Ishikawa (cell line): ENCODE results near the gene SLC15A4.

Experiments
- CEBPB ChIP-seq: IDR thresholded peaks from 2 replicates; pipeline ENCODE4 v1.6.1; 2012
- CREB1 ChIP-seq: IDR thresholded peaks from 2 replicates; pipeline ENCODE4 v1.6.1; 2012; ENCODE audit warnings: low read depth
- EGR1 ChIP-seq: IDR thresholded peaks from 2 replicates; pipeline ENCODE4 v1.6.1; 2012
- EP300 ChIP-seq: IDR thresholded peaks from 2 replicates; pipeline ENCODE4 v1.6.1; 2012; ENCODE audit warnings: borderline replicate concordance
- FOXM1 ChIP-seq: IDR thresholded peaks from 2 replicates; pipeline ENCODE4 v1.6.1; 2012; ENCODE audit warnings: low read depth, borderline replicate concordance
- MAX ChIP-seq: IDR thresholded peaks from 2 replicates; pipeline ENCODE4 v1.6.1; 2012
- NFIC ChIP-seq: IDR thresholded peaks from 2 replicates; pipeline ENCODE4 v1.6.1; 2012
- RAD21 ChIP-seq: IDR thresholded peaks from 2 replicates; pipeline ENCODE4 v1.6.1; 2012; ENCODE audit warnings: low read depth
- REST ChIP-seq: IDR thresholded peaks from 2 replicates; pipeline ENCODE4 v1.6.1; 2012; ENCODE audit warnings: low read depth, mild to moderate bottlenecking
- TAF1 ChIP-seq: IDR thresholded peaks from 2 replicates; pipeline ENCODE4 v1.6.1; 2012; ENCODE audit warnings: low read depth, mild to moderate bottlenecking
- TCF12 ChIP-seq: IDR thresholded peaks from 2 replicates; pipeline ENCODE4 v1.6.1; 2012; ENCODE audit warnings: low read depth
- TEAD4 ChIP-seq: IDR thresholded peaks from 2 replicates; pipeline ENCODE4 v1.6.1; 2012
- YY1 ChIP-seq: IDR thresholded peaks from 2 replicates; pipeline ENCODE4 v1.6.1; 2012; ENCODE audit warnings: low read depth
- ZBTB7A ChIP-seq: IDR thresholded peaks from 2 replicates; pipeline ENCODE4 v1.6.1; 2012; ENCODE audit warnings: low read depth
- TF ChIP-seq, protein P1 (sequence below): IDR thresholded peaks from 2 replicates; pipeline ENCODE4 v1.6.1; 2012

SLC15A4 gene

DNA sequence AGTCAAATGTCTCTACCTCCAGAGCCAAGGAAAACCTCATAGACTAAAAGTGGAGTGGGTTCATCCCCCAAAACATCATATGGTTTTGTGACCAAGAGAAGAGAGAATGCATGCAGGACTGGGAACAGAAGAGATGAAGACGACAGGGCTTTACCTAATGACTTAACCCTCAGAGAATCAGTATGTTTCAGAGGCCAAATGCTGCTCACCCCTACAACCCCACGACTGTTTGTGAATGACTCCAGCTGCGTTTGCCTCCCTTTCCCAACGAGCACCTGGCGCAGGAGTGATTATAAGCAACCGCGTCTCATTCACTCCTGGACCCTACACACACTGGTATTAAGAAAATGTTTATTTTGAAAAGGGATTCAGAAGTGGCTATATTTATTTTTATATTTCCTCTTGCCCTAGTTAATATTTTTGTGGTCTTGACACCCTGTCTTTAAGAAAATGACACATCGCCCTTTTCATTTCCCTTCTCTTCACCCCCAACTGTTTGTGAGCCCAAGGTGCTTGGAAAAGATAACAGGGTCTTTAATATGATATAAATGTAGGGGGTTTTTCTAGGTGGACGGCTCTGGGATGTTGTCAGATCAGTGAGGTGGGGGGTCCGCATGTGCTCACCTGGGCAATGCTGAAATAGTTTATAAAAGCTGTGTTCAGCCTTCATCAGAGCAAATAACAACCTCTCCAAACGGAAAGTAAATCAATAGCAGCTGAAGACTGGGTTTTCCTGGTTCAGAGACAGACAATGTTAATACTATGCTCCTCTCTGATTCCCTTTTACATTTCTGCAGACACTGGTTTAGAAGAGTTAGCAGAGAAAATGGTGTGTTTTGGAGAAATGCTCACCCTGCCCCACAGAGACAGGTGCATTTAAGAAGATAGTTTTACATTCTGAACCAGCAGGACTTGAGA, 77.7 kb downstream of the SLC15A4 start:
- no peak for TF ChIP-seq REST
- TF ChIP-seq NFIC, result no peak
- TF ChIP-seq TAF1, result no peak
- TF ChIP-seq TCF12, result no peak
- TF ChIP-seq, protein P1, sequence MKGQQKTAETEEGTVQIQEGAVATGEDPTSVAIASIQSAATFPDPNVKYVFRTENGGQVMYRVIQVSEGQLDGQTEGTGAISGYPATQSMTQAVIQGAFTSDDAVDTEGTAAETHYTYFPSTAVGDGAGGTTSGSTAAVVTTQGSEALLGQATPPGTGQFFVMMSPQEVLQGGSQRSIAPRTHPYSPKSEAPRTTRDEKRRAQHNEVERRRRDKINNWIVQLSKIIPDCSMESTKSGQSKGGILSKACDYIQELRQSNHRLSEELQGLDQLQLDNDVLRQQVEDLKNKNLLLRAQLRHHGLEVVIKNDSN, result no peak
- TF ChIP-seq EP300, result no peak
- TF ChIP-seq TEAD4, result no peak
- no peak for TF ChIP-seq CREB1
- TF ChIP-seq MAX, result no peak
- TF ChIP-seq CEBPB, result no peak
- TF ChIP-seq ZBTB7A, result no peak
- TF ChIP-seq FOXM1, result no peak
- no peak for TF ChIP-seq RAD21
- TF ChIP-seq EGR1, result no peak
- no peak for TF ChIP-seq YY1

DNA sequence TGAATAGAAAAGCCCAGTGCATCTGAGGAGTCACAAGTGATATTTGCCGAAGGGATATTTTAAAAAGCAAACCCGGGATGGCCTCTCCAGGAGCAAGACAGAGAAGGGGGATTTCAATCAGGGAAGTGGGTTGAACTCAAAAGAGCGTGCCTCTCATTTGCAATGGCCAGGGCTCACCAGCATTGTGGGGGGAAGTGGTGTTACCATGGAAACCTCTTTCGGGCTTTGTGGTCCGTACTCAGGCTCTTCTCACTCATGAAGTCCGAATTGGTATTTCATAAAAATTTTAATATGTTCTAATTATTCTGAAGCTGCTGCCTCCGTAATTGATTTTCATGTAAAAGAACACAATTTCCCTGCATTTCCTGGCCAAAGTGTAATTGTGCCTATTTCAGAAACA, 79.8 kb downstream of the SLC15A4 start:
- TF ChIP-seq TCF12, result no peak
- no peak for TF ChIP-seq CEBPB
- TF ChIP-seq TAF1, result no peak
- no peak for TF ChIP-seq REST
- TF ChIP-seq EGR1, result no peak
- no peak for TF ChIP-seq FOXM1
- TF ChIP-seq NFIC, result no peak
- no peak for TF ChIP-seq CREB1
- TF ChIP-seq, protein P1, result no peak
- TF ChIP-seq MAX, result no peak
- no peak for TF ChIP-seq EP300
- no peak for TF ChIP-seq ZBTB7A
- TF ChIP-seq TEAD4, result no peak
- no peak for TF ChIP-seq RAD21
